PC-3 (cell line): ENCODE data around the gene HYCC2. TPM values are rescaled to one million over a fixed set of nuclear protein-coding genes. Genes with fewer than 3 reads are reported as not detected.

Experiments
- ATAC-seq: fragments of 200-7000 bp; cut with Tn5 transposase; 2 replicates; pipeline ENCODE4 v1.9.1; 2020; ENCODE audit warnings: mild to moderate bottlenecking, moderate library complexity
- BruUV-seq: library from RNA; stranded (reverse); fragments of 400-500 nt; replicated peaks from 2 replicates; lab custom pipeline; 2021; lab: Mats Ljungman, UMichigan
- CTCF ChIA-PET: fragments of 300-600 bp; sonication (Branson Sonifier 250); formaldehyde crosslinking; loops from one replicate; lab custom pipeline; 2022; ENCODE audit warnings: antibody characterized with exemption; lab: Charles Lee
- POLR2A ChIA-PET: fragments of 300-600 bp; sonication (Branson Sonifier 250); formaldehyde crosslinking; loops from one replicate; lab custom pipeline; 2022; ENCODE audit warnings: antibody characterized with exemption; ENCODE audit not compliant: unreplicated experiment; lab: Charles Lee
- DNase-seq: peaks from one replicate; pipeline ENCODE4 v3.0.0-alpha.2; 2015
- H2AFZ ChIP-seq: fragments of 300-600 bp; sonication (generic); 2 replicates; pipeline ENCODE4 v1.6.0; 2016; ENCODE audit warnings: antibody characterized with exemption, low read length
- H3F3A ChIP-seq: fragments of 300-600 bp; sonication (generic); one replicate; pipeline ENCODE4 v1.6.0; 2017; ENCODE audit warnings: antibody characterized with exemption, low read length, control low read depth, mild to moderate bottlenecking; ENCODE audit not compliant: unreplicated experiment
- H3K27ac ChIP-seq: fragments of 300-600 bp; sonication (generic); 2 replicates; pipeline ENCODE4 v1.5.1; 2016; ENCODE audit warnings: mild to moderate bottlenecking, low read length
- H3K27me3 ChIP-seq: fragments of 300-600 bp; sonication (generic); 2 replicates; pipeline ENCODE4 v1.6.1; 2016; ENCODE audit warnings: low read length, mixed read lengths
- H3K36me3 ChIP-seq: fragments of 300-600 bp; sonication (generic); 2 replicates; pipeline ENCODE4 v1.6.1; 2016; ENCODE audit warnings: low read depth, mixed run types, low read length, mixed read lengths
- H3K4me1 ChIP-seq: fragments of 300-600 bp; sonication (generic); 2 replicates; pipeline ENCODE4 v1.5.1; 2016; ENCODE audit warnings: low read length; ENCODE audit not compliant: insufficient read depth
- H3K4me2 ChIP-seq: fragments of 300-600 bp; sonication (generic); 2 replicates; pipeline ENCODE4 v1.6.0; 2016; ENCODE audit warnings: low read length
- H3K4me3 ChIP-seq: fragments of 300-600 bp; sonication (generic); 2 replicates; pipeline ENCODE4 v1.5.1; 2016; ENCODE audit warnings: mild to moderate bottlenecking, low read length, mixed read lengths
- H3K79me2 ChIP-seq: fragments of 300-600 bp; sonication (generic); 2 replicates; pipeline ENCODE4 v1.6.1; 2017; ENCODE audit warnings: low read length, mixed read lengths
- H3K9ac ChIP-seq: fragments of 300-600 bp; sonication (generic); 2 replicates; pipeline ENCODE4 v1.6.0; 2016; ENCODE audit warnings: mild to moderate bottlenecking, low read length
- H3K9me2 ChIP-seq: fragments of 300-600 bp; sonication (generic); replicated peaks from 2 replicates; pipeline ENCODE4 v1.6.1; 2016; ENCODE audit warnings: mixed run types, low read length, mixed read lengths
- H3K9me3 ChIP-seq: fragments of 300-600 bp; sonication (generic); 2 replicates; pipeline ENCODE4 v1.6.1; 2016; ENCODE audit warnings: low read length, mixed read lengths
- H4K20me1 ChIP-seq: fragments of 300-600 bp; sonication (generic); 2 replicates; pipeline ENCODE4 v1.6.1; 2016; ENCODE audit warnings: low read length, mixed read lengths
- CTCF ChIP-seq: fragments of 300-600 bp; sonication (generic); conservative IDR thresholded peaks from 2 replicates; pipeline ENCODE4 v1.5.1; 2017; ENCODE audit warnings: antibody characterized with exemption, low read depth, mild to moderate bottlenecking, low read length
- EZH2 ChIP-seq: fragments of 300-600 bp; sonication (generic); IDR thresholded peaks from one replicate; pipeline ENCODE4 v1.6.1; 2017; ENCODE audit warnings: antibody characterized with exemption, mild to moderate bottlenecking, low read length; ENCODE audit not compliant: unreplicated experiment
- EZH2phosphoT487 ChIP-seq: fragments of 300-600 bp; sonication (generic); IDR thresholded peaks from 2 replicates; pipeline ENCODE4 v1.6.1; 2018; ENCODE audit warnings: mild to moderate bottlenecking, antibody characterized with exemption, low read length, borderline replicate concordance
- intact Hi-C: fragments of 100-400 bp; cut with micrococcal nuclease; formaldehyde crosslinking; loops from 2 replicates; pipeline ENCODE4 v1.9.0; 2023
- total RNA-seq: library from RNA; depleted of rRNA; stranded (reverse); fragments of >200 nt; gene quantifications from 2 replicates; pipeline ENCODE4 v1.2.3, GENCODE V29; 2014

The HYCC2 gene
- total RNA-seq, 1 experiment from 2014 or later = 3.6 TPM

GRCh38 chr2:201100497-201100896, 29.0 kb upstream of the HYCC2 start:
- DNase-seq (no peak), ATAC-seq (no peak)
- Histone ChIP-seq H3K4me3 (no peak overlapping the region), H3K4me2 (no peak overlapping the region), H3F3A (no peaks in the 10 kb centered on the region), H3K9me3 (no peaks in the 10 kb centered on the region), H3K27me3 (no peaks in the 10 kb centered on the region), H3K36me3 (no peaks in the 10 kb centered on the region), H4K20me1 (no peaks in the 10 kb centered on the region), H3K9ac (no peak overlapping the region), H3K9me2 (no peaks in the 10 kb centered on the region), H2AFZ (no peak overlapping the region), H3K4me1 (no peaks in the 10 kb centered on the region), H3K79me2 (no peaks in the 10 kb centered on the region), H3K27ac (no peak overlapping the region)
- intact Hi-C loops = no loop called here
- no TSS peak for BruUV-seq
- TF ChIP-seq EZH2 = no peak
- no peak for TF ChIP-seq EZH2phosphoT487
- no peak for TF ChIP-seq CTCF
- POLR2A ChIA-PET = interaction anchor here (0.6 kb wide), 2 partner anchors 18 to 133 kb away, joined by 4 to 11 read pairs; no protein-coding TSS in a partner anchor
- CTCF ChIA-PET = interaction anchor here (0.6 kb wide), 1 partner anchor 157 kb away, joined by 3 read pairs; no protein-coding TSS in a partner anchor

GRCh38 chr2:201093573-201093972, 22.1 kb upstream of the HYCC2 start:
- BruUV-seq = no TSS peak
- no peak for TF ChIP-seq EZH2phosphoT487
- TF ChIP-seq EZH2 = no peak
- TF ChIP-seq CTCF = no peak
- Histone ChIP-seq H3K9ac (no peak overlapping the region), H3K4me1 (no peaks in the 10 kb centered on the region), H2AFZ (no peak overlapping the region), H3K4me3 (no peak overlapping the region), H3K9me2 (no peaks in the 10 kb centered on the region), H3K27me3 (no peaks in the 10 kb centered on the region), H3K27ac (no peak overlapping the region), H3K36me3 (no peaks in the 10 kb centered on the region), H3K9me3 (no peaks in the 10 kb centered on the region), H4K20me1 (no peaks in the 10 kb centered on the region), H3K4me2 (no peak overlapping the region), H3K79me2 (no peaks in the 10 kb centered on the region), H3F3A (no peaks in the 10 kb centered on the region)
- intact Hi-C loops = no loop called here
- CTCF ChIA-PET = no interaction called here
- ATAC-seq = no peak
- POLR2A ChIA-PET = no interaction called here
- DNase-seq = no peak

GRCh38 chr2:201090574-201090973, 19.1 kb upstream of the HYCC2 start:
- Histone ChIP-seq H3K36me3 (peaks cover 3% of the 10 kb centered on the region; the same call in 1 of the 2 replicates), H3K9me2 (no peaks in the 10 kb centered on the region), H3K9me3 (no peaks in the 10 kb centered on the region), H3K4me1 (no peaks in the 10 kb centered on the region), H3K27ac (no peak overlapping the region), H3F3A (no peaks in the 10 kb centered on the region), H3K4me2 (no peak overlapping the region), H2AFZ (no peak overlapping the region), H3K79me2 (no peaks in the 10 kb centered on the region), H3K27me3 (no peaks in the 10 kb centered on the region), H3K9ac (no peak overlapping the region), H4K20me1 (no peaks in the 10 kb centered on the region), H3K4me3 (no peak overlapping the region)
- no TSS peak for BruUV-seq
- DNase-seq (no peak), ATAC-seq (no peak)
- ChIA-PET CTCF (no interaction called here), POLR2A (no interaction called here)
- TF ChIP-seq CTCF (no peak), EZH2 (no peak), EZH2phosphoT487 (no peak)
- intact Hi-C loops = no loop called here
